ENCODE results near the gene PDZD2.
"Not testable (repeated sequence)": the region's sequence is repeated elsewhere in the genome, so short reads cannot be mapped to it uniquely, and the experiment has no call there.

Gene PDZD2

DNA sequence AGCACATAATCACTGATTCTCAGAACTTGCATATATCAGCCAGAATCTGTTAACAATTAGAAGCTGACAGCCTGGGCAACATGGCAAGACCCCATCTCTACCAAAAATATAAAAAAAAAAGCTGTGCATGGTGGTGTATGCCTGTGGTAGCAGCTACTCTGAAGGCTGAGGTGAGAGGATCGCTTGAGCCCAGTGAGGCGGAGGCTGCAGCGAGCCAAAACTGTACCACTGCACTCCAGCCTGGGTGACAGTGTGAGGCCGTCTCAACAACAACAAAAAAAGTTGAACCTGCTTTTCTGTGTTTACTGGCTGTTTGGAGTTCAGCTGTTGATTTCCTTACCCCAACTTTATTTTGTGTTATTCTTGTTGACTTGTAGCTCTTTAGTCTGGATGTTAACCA, 468.4 kb downstream of the PDZD2 start:
- DNase-seq (ENCODE audit: low spot score) = no peak

DNA sequence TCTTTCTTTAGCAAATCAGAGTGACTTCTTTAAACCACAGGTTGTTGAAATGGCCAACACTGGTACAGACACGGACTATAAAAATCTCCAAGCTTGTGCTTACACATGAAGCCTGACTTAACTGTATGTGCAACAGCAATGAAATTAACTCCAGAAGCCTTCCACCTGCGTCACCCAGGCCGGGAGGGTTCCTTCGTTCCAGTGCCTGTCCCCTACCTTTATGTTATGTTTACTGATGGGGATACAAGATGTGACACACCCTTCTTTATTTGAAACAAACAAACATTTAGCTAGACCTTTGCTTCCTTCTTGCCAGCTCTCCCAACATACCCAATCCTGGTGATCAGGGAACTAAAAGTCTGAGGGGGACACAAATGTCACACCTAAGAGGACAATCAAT, 469.2 kb downstream of the PDZD2 start:
- no peak for DNase-seq (ENCODE audit: low spot score)

DNA sequence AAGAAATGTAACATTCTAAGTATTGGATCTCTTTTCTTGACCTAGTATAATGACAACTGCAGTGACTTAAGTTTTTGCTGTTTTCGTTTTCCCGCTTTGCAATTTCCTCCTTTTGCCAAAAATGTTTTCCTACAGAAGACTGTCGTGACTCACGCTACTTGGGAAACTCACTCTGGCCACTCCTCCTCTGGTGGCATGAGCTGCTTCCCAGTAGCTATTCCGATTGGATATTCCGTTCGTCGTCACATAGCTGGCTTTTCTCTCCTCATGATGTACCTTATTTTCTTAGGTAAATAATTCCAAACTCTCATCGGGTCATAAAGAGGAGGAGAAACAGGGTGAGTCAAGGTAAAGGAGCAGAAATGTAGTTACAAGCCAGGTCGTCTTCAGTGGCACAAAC, 470.3 kb downstream of the PDZD2 start:
- DNase-seq (ENCODE audit: low spot score) = no peak

DNA sequence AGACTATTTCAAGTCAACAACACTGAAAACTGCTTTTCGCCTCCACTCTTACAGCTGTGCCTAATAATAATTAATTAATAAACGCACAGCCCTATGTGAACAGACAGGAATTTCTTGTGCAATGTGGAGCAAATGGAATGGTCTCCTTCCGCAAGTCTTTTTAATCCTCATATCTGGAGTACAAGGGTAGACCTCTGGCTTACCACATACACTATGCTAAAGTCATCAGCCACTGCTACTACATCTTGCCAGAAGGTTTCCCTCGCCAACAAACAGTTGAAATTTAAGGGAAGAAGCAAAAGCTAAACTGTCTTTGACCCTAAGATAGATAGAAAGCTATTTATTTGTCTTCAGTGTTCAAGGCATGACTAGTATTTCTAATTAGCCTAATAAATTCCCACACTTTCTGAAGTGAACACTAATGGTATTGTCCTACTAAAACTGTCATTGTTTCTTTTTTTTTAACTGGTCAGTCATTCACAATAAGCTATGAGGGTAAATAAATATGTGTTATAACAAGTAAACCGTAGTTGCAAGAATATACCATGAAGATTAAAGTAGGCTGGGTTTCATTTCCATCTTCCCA, 471.3 kb downstream of the PDZD2 start:
- DNase-seq (ENCODE audit: low spot score) = no peak

DNA sequence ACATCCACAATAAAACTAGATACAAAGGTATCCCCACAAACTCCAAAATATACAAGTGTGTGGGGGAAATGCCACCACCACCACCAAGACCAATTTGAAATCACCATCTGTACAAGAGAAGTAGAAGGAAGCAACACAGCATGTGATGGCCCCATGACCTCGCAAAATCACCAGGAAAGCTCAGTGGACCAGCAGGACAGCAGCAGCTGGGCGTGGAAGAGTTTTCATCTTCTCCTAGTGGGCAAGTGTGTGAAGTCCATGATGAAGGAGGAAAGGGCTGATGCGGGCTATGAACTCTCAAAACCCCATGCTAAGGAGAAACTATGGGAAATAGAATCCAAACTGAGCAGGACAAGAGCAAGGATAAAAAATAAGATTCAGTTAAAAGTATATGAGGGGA, 477.1 kb downstream of the PDZD2 start:
- no peak for DNase-seq (ENCODE audit: low spot score)

DNA sequence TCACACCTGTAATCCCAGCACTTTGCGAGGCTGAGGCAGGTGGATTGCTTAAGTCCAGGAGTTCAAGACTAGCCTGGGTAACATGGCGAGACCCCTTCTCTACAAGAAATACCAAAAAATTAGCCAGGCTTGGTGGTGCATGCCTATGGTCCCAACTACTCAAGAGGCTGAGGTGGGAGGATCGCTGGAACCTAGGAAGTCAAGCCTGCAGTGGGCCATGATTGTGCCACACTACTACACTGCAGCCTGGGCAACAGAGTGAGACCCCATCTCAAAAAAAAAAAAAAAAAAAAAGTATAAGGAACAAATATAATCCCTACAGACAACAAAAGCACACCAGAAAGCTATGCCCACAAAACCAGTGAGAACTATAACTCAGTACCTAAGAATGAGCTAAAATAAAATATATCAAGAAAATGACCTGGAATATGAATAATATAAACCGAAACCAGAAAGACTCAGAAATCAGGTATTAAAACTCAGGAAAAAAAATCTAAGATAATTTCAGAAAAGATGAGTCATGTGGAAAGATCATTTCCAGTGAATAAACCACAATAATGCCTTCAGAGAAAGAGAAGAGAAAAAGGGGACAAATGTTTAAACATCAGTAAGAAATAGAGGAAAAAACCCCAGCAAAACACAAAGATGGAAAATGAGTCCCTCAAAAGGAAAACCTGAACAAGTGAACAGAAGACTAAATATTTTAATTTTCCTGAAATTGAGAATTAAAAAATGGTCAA, 477.8 kb downstream of the PDZD2 start:
- no peak for DNase-seq (ENCODE audit: low spot score)

DNA sequence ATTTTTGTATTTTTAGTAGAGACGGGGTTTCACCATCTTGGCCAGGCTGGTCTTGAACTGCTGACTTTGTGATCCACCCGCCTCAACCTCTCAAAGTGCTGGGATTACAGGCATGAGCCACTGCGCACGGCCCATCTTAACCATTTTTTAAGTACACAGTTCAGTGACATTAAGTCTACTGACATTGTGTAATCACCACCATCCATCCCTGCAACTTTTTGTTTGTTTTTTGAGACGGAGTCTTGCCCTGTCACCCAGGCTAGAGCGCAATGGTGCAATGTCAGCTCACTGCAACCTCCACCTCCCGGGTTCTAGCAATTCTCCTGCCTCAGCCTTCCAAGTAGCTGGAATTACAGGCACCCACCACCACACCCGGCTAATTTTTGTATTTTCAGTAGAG, 480.0 kb downstream of the PDZD2 start:
- DNase-seq (ENCODE audit: low spot score) = not testable (repeated sequence)

DNA sequence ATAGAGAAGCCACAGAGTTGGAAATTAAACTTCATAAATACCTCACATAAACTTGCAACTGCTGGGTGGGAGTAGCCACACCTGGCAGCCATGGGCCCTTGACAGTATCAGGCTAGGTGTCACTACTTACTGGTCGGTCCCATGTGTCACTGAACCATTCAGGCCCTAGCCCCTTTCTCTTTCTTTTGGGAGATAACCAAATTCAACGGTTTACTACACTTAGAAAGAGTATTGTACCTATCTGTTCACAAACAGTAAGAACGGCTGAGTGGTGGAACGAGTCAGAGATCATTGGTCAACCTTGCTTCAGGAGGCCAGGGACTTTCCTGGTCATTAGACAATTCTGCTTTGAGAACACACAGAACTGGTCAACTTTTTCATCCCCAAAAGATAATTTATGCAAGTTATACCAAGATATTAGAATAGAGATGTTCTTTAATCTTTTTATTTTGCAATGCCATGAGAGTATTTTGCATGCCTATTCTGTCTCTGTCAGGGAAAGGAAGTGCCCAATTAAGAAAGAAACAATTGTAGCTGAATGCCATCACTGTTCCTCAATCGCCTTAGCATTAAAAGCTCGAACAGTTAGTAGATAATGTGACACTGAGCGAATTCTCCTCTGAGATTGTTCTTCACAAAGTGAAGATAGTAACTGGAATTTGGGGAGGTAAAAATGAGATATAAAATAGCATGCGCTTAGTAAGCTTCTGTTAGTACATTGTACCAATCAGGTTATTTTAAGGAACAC, 484.3 kb downstream of the PDZD2 start:
- no peak for DNase-seq (ENCODE audit: low spot score)

DNA sequence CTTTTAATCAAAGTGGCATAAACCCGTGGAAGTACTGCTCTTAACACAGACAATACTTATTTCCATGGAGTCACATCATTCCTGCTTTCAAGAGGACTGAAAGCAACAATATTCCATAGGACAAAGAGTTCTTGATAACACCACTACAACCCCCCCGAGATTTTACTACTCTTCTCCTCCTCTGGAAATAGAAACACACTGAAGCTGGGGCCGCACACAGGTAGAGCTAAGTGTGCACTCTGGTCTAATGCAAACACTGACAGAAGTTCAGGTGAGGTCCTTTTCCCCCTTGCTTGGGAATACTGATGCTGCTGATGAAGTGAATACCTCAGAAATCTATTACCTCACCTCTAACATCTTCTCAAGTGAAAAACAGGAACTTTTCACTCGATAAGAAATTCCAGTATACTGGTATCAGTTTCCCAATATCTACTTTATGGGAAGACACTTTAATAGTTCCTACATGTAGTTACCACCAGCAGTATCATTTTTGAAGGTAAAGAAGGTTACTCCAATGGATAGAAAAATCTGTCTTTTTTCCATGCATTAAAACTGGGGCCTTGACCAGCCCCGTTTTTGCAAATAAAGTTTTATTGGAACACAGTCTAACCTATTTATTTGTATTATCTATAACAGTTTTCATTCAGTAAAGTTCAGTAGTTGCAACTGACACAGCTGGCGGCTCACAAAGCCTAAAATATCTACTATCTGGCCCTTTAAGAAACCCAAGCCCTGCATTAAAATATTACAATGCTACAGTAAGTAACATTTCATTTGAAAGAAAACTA, 485.2 kb downstream of the PDZD2 start:
- no peak for DNase-seq (ENCODE audit: low spot score)

DNA sequence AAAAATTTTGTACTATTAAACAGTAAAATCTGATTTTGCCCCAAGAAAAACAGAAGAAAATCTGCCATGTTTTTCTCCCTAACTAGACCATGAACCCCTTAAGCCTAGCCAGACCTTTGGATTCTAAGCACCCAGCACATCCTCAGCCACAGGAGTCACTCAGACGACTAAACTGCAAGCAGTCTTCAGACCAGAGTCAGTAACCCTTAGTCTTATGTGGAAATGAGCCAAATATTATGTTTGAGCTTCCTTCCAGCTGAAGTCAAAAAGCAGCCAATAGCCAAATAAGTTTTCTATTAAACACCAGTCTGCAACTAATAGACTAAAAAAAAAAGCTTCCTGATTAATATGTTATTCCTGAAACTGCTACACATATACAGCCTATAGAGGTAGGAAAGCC, 487.8 kb downstream of the PDZD2 start:
- DNase-seq (ENCODE audit: low spot score) = no peak

DNA sequence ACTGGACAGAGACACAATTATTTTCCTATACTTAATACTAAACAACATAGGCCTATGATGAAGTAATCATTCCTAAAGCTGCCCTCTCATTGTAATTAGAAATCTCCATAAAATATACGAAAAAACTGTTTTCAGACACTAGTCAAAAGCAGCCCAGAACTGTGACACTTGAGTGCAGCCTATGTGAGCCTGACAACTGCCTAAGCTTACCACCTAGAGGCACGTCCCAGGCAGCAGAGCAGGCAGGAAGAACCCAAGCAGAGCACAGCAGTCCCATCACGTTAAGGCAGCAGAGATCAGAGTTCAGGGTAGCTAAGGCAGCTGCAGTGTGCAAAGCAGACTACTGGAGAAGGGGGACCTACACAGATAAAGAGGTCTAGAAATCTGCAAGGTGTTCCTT, 488.8 kb downstream of the PDZD2 start:
- DNase-seq (ENCODE audit: low spot score) = no peak

DNA sequence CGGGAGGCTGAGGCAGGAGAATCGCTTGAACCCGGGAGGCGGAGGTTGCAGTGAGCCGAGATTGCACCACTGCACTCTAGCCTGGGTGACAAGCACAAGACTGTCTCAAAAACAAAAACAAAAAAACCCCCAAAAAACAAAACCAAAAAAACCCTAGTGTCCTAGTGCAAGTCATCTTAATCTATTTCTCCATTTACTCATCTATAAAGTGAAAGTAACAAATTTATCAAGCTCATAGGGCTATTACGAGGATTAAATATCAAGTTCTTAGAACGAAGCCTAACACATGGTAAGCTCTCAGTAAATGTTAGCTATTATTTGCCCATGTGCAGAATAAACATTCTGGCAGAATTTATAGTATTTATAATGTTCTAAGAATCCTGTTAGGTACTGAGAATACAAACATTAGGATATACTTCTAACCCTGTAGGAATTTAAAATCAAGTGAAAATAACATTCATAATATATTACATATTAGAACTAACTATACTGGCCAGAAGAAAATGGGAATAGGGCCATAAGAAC, 490.2 kb downstream of the PDZD2 start:
- DNase-seq (ENCODE audit: low spot score) = no peak

DNA sequence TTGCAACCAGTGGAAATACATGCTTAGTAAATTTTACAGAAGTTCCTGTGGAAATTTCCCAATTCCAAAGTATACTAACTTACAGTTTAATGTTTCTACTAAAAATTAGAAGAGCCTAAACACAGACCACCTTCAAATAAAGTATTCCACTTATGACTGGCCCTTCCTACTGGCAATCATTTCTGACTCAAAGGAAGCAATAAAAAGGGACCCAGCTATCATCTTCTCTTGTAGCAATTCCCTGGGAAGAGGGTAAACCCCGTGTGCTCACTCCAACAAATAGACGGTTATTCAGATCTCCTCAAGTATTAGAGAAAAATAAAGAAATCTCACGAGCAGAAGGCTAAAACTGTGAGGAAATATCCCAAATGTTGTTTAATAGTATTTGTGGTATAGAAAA, 491.9 kb downstream of the PDZD2 start:
- no peak for DNase-seq (ENCODE audit: low spot score)

DNA sequence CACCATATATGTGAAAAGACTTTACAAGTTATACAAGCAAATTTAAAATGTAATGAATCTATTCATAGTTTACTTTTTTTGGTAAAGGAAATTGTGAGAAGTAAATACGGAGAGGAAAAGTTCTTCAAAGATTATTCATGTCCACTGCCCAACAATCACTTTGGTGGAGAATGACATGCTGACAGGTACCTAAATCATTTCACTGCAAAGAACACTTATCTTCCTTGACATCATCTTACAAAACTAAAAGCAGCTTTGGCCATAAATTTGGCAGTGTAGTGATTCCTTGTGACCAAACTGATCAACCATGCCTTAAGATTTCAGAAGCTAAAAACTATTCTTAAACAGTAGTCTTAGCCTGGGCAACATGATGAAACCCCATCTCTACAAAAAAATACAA, 492.7 kb downstream of the PDZD2 start:
- no peak for DNase-seq (ENCODE audit: low spot score)

DNA sequence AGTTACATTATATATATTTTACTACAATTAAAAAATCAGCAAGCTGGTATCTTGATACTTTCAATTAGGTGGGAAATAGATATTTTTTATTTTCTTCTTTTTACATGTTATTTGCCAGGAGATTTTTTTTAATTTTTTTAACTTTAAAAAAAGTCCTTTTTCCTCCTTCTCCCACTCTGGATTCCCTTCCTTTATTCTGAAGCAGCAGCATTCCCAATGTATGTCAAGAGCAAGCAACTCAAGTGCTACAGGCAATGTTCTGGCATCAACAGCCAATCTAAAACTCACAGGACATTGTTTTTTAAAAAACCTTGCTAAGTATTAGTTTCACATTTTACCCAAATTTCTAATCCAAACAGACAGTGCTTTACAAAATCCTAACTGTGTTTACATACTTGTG, 493.8 kb downstream of the PDZD2 start:
- DNase-seq (ENCODE audit: low spot score) = no peak

DNA sequence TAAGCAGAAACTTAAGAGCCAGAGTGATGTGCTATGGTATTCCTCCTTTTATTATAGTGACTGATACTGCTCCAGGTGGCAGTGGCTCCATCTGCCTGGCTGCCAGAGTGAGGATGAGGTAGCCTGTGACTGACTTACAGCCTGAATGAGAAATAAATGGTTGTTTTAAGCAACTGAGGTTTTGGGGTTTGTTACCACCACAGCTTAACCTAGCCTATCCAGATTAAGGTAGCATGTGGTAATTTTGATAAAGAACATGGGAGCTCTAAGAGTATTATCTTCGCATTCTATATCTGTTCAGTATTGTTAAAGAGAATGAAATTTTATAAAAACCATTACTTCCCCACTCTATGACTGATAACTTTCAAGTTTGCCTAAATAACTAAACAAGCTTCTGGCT, 496.2 kb downstream of the PDZD2 start:
- DNase-seq (ENCODE audit: low spot score) = no peak

DNA sequence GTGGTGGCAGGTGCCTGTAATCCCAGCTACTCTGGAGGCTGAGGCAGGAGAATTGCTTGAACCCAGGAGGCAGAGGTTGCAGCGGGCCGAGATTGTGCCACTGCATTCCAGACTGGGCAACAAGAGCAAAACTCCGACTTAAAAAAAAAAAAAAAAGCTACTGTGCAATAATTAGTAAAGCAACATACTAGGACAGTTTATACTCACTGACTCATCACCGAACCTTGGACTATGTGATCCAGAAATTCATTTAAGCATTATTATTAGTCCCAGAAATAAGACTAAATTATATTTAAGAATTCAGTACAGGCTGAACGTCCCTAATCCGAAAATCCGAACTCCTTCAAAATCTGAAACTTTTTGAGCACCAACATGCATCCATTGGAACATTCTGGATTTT, 497.4 kb downstream of the PDZD2 start:
- DNase-seq (ENCODE audit: low spot score) = no peak

DNA sequence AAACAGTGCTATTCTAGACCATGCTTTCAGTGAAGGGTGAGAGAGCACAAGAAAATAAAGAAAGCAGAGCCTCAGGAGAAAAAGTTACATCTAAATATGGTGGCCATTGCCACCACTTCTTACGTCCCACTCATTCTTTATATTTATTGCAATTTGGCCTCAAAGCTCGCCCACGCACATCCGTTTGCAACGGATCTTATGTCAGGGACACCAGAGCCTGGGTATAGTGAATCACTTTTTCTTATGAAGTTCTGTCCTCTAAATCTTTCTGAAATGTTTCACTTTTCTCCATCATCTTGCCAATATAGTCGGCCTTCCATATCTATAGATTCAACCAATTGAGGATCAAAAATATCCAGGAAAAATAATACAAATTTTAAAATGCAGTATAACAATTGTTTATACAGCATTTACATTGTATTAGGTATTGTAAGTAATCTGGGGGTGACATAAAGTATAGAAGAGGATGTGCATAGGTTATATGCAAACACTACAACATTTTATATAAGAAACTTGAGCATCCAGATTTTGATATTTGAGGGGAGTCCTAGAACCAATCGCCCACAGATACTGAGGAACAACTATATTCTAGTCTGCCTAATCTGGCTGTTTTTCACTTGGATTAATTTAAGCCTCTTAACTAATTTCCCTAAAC, 500.0 kb downstream of the PDZD2 start:
- no peak for DNase-seq (ENCODE audit: low spot score)

DNA sequence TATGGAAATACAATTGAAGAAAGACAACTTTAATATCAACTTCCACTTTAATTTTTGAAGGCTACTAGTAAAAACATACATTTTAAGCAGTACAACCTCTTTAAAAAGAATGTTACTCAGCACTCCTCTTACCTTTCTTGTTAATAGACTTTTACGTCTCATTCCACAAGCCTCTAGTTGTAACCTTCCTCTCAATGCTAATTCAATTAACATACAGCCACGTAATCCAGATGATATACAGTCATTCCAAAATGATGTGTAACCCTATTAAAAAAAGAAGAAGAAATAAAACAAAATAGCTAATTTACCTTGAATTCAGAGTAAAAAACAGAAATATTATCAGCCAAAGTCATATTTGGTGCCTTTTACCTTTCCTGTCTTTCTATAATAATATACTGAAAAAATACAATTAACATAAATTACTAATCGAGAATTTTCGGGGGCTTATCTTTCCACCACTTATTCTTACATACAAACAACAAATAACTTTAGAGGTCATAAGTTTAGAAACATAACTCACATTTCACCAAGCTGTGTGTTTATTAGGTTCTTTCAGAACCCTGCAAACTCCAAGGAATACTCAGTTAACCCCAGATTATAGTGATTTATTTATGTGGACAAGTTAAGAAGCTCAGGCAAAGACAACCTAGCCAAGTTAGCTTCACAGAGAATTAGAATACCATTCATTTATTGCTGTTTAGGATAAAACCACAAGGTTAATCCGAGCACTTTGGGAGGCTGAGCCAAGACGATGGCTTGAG, 504.9 kb downstream of the PDZD2 start:
- no peak for DNase-seq (ENCODE audit: low spot score)

DNA sequence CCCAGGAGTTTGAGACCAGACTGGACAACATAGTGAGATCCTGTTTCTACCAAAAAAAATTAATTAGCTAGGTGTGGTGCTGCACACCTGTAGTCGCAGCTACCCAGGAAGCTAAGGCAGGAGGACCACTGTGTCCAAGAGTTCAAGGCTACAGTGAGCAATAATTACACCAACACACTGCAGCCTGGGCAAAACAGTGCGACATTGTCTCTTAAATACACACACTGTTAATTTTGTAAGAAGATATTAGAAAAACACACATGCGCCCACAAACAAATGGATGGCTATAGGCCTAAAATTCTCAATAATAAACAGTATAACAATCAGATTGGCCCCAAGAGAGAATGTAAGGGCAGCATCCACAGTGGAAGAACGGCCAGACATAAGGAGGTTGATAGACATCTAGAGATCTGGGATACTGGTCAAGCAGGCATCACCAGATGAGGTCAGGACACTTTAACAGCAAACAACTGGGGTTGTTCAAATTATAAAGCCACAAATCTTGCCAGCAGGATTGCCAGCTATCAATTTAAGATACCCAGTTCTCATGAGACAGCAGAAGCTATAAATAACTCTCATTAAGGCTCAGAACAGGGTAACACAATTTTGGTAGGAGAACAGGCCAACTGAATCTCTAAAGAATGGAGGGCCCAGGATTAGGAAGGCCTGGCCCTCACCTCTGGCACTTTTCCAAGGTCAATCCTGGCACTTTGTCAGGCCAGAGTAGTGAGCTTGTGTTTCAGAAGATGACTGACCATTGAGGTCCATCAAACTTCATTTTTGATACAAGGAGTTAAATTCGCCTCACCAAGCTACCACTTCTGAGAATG, 505.7 kb downstream of the PDZD2 start:
- DNase-seq (ENCODE audit: low spot score) = no peak
